Left lung (tissue), 10 donors: ENCODE data around the gene DPYD. TPM values are rescaled to one million over a fixed set of nuclear protein-coding genes. Genes with fewer than 3 reads are reported as not detected.

Experiments used
- ATAC-seq: fragments of 200-7000 bp; cut with Tn5 transposase; one replicate; pipeline ENCODE4 v1.9.1; 2020; ENCODE audit warnings: moderate library complexity
- DNase-seq, 4 donors: peaks; one replicate each; pipeline ENCODE4 v3.0.0-alpha.2; 2013 to 2020
- H3K27ac ChIP-seq, 2 donors: fragments of 200-600 bp; sonication (generic) in 1 of 2; one replicate each; pipeline versions ENCODE4 v1.5.0 to v1.8.0; 2020 to 2021
- H3K27me3 ChIP-seq, 2 donors: fragments of 200-600 bp; sonication (generic) in 1 of 2; one replicate each; pipeline versions ENCODE4 v1.5.0 to v1.8.0; 2020 to 2021
- H3K36me3 ChIP-seq, 2 donors: fragments of 200-600 bp; sonication (generic) in 1 of 2; one replicate each; pipeline versions ENCODE4 v1.5.0 to v1.8.0; 2020 to 2021
- H3K4me1 ChIP-seq, 2 donors: fragments of 200-600 bp; one replicate each; pipeline ENCODE4 v1.8.0; 2021
- H3K4me3 ChIP-seq, 2 donors: fragments of 200-600 bp; sonication (generic) in 1 of 2; one replicate each; pipeline versions ENCODE4 v1.5.0 to v1.8.0; 2020 to 2021; ENCODE audit warnings: mild to moderate bottlenecking in 1 of 2
- H3K9me3 ChIP-seq, 2 donors: fragments of 200-600 bp; sonication (generic) in 1 of 2; one replicate each; pipeline versions ENCODE4 v1.5.0 to v1.8.0; 2020 to 2021
- CTCF ChIP-seq, 2 donors: fragments of 200-600 bp; sonication (generic) in 1 of 2; IDR thresholded peaks; one replicate each; pipeline versions ENCODE4 v1.5.0 to v1.8.0; 2021; ENCODE audit warnings: antibody characterized with exemption in 2 of 2
- intact Hi-C, 2 donors: fragments of 100-400 bp; cut with DNase I; formaldehyde crosslinking; loops; one replicate each; pipeline versions ENCODE4 v1.11.2 to v1.14.2; 2022
- polyA plus RNA-seq, 6 donors: library from polyadenylated mRNA; unstranded; fragments of 120-200 nt; gene quantifications; one replicate each; pipeline ENCODE4 v1.2.1, GENCODE V29; 2013; ENCODE audit not compliant: insufficient read length in 6 of 6
- total RNA-seq, 2 donors: library from RNA; stranded (reverse); fragmentation: NEBNext Ultra II Directional; extraction: Animal tissue kit (Norgen Biotek cat#: 25700); gene quantifications; one replicate each; pipeline ENCODE4 v1.2.1, GENCODE V29; 2021
- donor health status: DM: no; HTN: yes; CAD: no.
- donor health status: DM: no; HTN: no; CAD: no.

DPYD gene
- total and polyA plus RNA-seq, 8 donors: 21.4 to 106 (median 26.1) TPM

- ATAC-seq (no peak), DNase-seq (no peak)
- intact Hi-C loops: no loop called here
These were observed 192.4 kb downstream of the DPYD start for GRCh38 chr1:97728436-97728835.

GRCh38 chr1:97727029-97727428, 193.8 kb downstream of the DPYD start:
- Histone ChIP-seq H3K27me3 (no peaks in the 10 kb centered on the region), H3K9me3 (no peaks in the 10 kb centered on the region), H3K27ac (no peak overlapping the region), H3K4me1 (no peaks in the 10 kb centered on the region), H3K36me3 (no peaks in the 10 kb centered on the region), H3K4me3 (no peak overlapping the region)
- intact Hi-C loops: no loop called here
- TF ChIP-seq CTCF (IDR thresholded peaks at IDR 0.05): no peak
- ATAC-seq (no peak), DNase-seq (no peak)

More at GRCh38 chr1:97728436-97728835, 192.4 kb downstream of the DPYD start:
- no peak for TF ChIP-seq CTCF (IDR thresholded peaks at IDR 0.05)
- Histone ChIP-seq H3K4me1 (no peaks in the 10 kb centered on the region), H3K4me3 (no peak overlapping the region), H3K27ac (no peak overlapping the region), H3K27me3 (no peaks in the 10 kb centered on the region), H3K36me3 (no peaks in the 10 kb centered on the region), H3K9me3 (no peaks in the 10 kb centered on the region)

- Histone ChIP-seq H3K27ac (no peak overlapping the region), H3K4me1 (no peaks in the 10 kb centered on the region), H3K36me3 (no peaks in the 10 kb centered on the region), H3K9me3 (no peaks in the 10 kb centered on the region), H3K4me3 (no peak overlapping the region), H3K27me3 (no peaks in the 10 kb centered on the region)
- TF ChIP-seq CTCF (IDR thresholded peaks at IDR 0.05): no peak
- intact Hi-C loops: no loop called here
- ATAC-seq (no peak), DNase-seq (no peak)
These were observed 194.4 kb downstream of the DPYD start for GRCh38 chr1:97726386-97726785.

GRCh38 chr1:97721221-97721620, 199.6 kb downstream of the DPYD start:
- no peaks in the 10 kb centered on the region for H3K4me1 ChIP-seq
- no peak for TF ChIP-seq CTCF (IDR thresholded peaks at IDR 0.05)
- no peak overlapping the region for H3K27ac ChIP-seq
- H3K36me3 ChIP-seq: peaks cover 0 to 28% of the 10 kb centered on the region in 2 donors
- no peak for DNase-seq
- intact Hi-C loops: no loop called here
- no peaks in the 10 kb centered on the region for H3K27me3 ChIP-seq
- no peak overlapping the region for H3K4me3 ChIP-seq
- no peaks in the 10 kb centered on the region for H3K9me3 ChIP-seq
- no peak for ATAC-seq

DNA sequence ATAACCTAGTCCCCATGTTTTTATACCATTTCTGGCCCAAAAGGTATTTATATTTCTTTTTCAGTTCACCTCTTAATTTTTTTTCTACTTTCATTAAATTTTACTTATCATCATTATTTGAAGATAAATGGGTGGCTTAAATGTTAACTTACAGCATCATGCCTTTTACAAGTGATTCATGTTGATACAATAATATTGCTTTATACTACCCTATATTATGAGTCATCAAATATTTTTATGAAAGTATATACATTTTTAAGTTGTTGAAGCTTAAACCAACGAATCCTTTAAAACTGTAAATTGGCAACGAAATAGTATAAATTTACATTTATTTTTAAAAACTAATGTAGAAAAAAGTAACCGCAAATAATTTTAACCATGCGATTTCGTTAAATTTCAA, 207.9 kb downstream of the DPYD start:
- ATAC-seq (no peak), DNase-seq (no peak)
- Histone ChIP-seq H3K4me3 (no peak overlapping the region), H3K9me3 (no peaks in the 10 kb centered on the region), H3K36me3 (peaks cover 0 to 8% of the 10 kb centered on the region in 2 donors), H3K27me3 (no peaks in the 10 kb centered on the region), H3K27ac (no peak overlapping the region), H3K4me1 (no peaks in the 10 kb centered on the region)
- intact Hi-C loops: no loop called here
- TF ChIP-seq CTCF (IDR thresholded peaks at IDR 0.05): no peak
